Lung (tissue), 12 donors: Measurements from ENCODE around the gene GRAMD1A. TPM values are rescaled to one million over a fixed set of nuclear protein-coding genes. Genes with fewer than 3 reads are reported as not detected.

Source experiments
- ATAC-seq: fragments of 200-7000 bp; cut with Tn5 transposase; one replicate; pipeline ENCODE4 v1.9.1; 2020; ENCODE audit warnings: moderate number of reproducible peaks; ENCODE audit not compliant: insufficient read depth, low FRiP score
- DNase-seq, 3 donors: peaks; one replicate each; pipeline ENCODE4 v3.0.0-alpha.2; 2013 to 2017
- H3K27ac ChIP-seq, 2 donors: one replicate each; pipeline ENCODE4 v1.5.1; 2013; ENCODE audit warnings: mild to moderate bottlenecking in 2 of 2, moderate library complexity in 2 of 2, control low read depth in 1 of 2, inconsistent platforms in 1 of 2, low read depth in 1 of 2, low read length in 1 of 2
- H3K27me3 ChIP-seq, 3 donors: one replicate each; pipeline ENCODE4 v1.5.1; 2013; ENCODE audit warnings: low read length in 2 of 3; ENCODE audit not compliant: control insufficient read depth in 3 of 3, insufficient read depth in 3 of 3
- H3K36me3 ChIP-seq, 4 donors: one replicate each; pipeline ENCODE4 v1.5.1; 2013; ENCODE audit warnings: low read length in 4 of 4, mild to moderate bottlenecking in 1 of 4, moderate library complexity in 1 of 4; ENCODE audit not compliant: control insufficient read depth in 4 of 4, insufficient read depth in 4 of 4
- H3K4me1 ChIP-seq, 5 donors: one replicate each; pipeline ENCODE4 v1.5.1; 2013; ENCODE audit warnings: low read length in 5 of 5, mild to moderate bottlenecking in 2 of 5, moderate library complexity in 1 of 5; ENCODE audit not compliant: control insufficient read depth in 5 of 5, insufficient read depth in 5 of 5
- H3K4me3 ChIP-seq: one replicate; pipeline ENCODE4 v1.5.1; 2013; ENCODE audit warnings: mild to moderate bottlenecking, control low read depth, moderate library complexity
- H3K9ac ChIP-seq, 2 donors: one replicate each; pipeline ENCODE4 v1.5.1; 2013; ENCODE audit warnings: low read length in 2 of 2, control low read depth in 1 of 2; ENCODE audit not compliant: insufficient read depth in 1 of 2
- H3K9me3 ChIP-seq, 4 donors: one replicate each; pipeline ENCODE4 v1.5.1; 2013; ENCODE audit warnings: low read length in 3 of 4, mild to moderate bottlenecking in 1 of 4, moderate library complexity in 1 of 4; ENCODE audit not compliant: control insufficient read depth in 4 of 4, insufficient read depth in 3 of 4
- WGBS, 2 donors: extraction: QIAGEN DNeasy Blood & Tissue Kit; methylation state at CpG; one replicate each; pipeline ENCODE4 v1.1.7; 2013; 5-methylcytosine and 5-hydroxymethylcytosine counted together
- polyA plus RNA-seq, 2 donors: library from polyadenylated mRNA; stranded (reverse); fragments of 200-250 nt; gene quantifications; one replicate each; pipeline ENCODE4 v1.2.1, GENCODE V29; 2013
- total RNA-seq, 2 donors: library from RNA; depleted of rRNA in 1 of 2; stranded (reverse); fragments of >200 nt in 1 of 2; gene quantifications; one replicate each; pipeline ENCODE4 v1.2.1, GENCODE V29; 2014 to 2021
- TF ChIP-seq, protein P1 (sequence below): IDR thresholded peaks from 2 replicates; pipeline ENCODE4 v1.5.1; 2012; ENCODE audit warnings: mild to moderate bottlenecking; ENCODE audit errors: control extremely low read depth, extremely low read depth
- donor health status: control.
- donor health status: control.
- donor health status: Bipolar disorder and iron deficiency.
- donor health status: healthy.
- donor health status: DM: yes; HTN: yes; CAD: no.

Gene GRAMD1A
- total and polyA plus RNA-seq, 4 donors = 92.2 to 217 (median 133) TPM

DNA sequence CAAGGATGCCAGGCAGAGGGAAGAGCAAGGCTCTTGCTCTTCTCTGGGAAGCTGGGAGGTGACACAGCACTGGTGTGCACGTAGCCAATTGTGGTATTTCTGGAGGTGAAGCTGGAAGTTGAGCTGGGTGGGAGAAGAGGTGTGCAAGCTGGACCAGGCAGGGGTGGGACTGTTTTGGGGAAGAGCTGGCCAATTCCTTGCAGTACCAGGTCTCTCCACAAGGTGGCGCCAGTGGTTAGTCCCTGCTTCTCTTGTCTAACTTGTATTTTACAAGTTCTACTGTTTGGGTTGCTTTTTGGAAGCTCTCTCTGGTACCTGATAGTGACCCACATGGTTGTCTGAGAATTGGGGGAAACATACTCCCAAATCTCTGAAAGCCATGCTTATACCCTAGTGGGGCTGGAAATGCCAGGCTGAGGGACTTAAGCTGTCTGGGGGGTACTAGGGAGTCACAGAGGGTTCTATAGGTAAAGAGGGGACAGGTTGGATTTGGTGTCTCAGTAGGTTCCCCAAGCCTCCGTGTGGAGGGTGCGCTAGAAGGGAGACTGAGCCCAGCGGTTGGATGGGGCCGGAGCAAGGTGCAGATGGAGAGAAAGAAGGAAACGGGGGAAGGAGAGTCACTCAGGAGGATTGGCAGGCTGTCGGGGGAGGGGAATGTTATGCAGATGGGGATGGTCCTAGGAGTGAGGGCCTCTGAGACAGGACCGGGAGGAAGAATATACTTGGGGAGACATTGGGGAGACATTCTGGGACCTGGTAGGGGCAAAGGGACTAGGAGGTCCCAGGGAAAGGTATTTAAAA, 44.4 kb downstream of the GRAMD1A start:
- H3K4me1 ChIP-seq = peaks cover 3 to 19% (median 16%) of the 10 kb centered on the region in 5 donors
- no peaks in the 10 kb centered on the region for H3K9me3 ChIP-seq
- H3K27me3 ChIP-seq = no peaks in the 10 kb centered on the region
- WGBS, 2 donors = 65 to 71% methylated on average over 9 of the region's 9 CpGs
- no peak overlapping the region for H3K9ac ChIP-seq
- ATAC-seq (no peak), DNase-seq (peak; percentile 45 to 50 (median 46))
- TF ChIP-seq, protein P1, sequence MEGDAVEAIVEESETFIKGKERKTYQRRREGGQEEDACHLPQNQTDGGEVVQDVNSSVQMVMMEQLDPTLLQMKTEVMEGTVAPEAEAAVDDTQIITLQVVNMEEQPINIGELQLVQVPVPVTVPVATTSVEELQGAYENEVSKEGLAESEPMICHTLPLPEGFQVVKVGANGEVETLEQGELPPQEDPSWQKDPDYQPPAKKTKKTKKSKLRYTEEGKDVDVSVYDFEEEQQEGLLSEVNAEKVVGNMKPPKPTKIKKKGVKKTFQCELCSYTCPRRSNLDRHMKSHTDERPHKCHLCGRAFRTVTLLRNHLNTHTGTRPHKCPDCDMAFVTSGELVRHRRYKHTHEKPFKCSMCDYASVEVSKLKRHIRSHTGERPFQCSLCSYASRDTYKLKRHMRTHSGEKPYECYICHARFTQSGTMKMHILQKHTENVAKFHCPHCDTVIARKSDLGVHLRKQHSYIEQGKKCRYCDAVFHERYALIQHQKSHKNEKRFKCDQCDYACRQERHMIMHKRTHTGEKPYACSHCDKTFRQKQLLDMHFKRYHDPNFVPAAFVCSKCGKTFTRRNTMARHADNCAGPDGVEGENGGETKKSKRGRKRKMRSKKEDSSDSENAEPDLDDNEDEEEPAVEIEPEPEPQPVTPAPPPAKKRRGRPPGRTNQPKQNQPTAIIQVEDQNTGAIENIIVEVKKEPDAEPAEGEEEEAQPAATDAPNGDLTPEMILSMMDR = peak; percentile 83
- H3K4me3 ChIP-seq = no peak overlapping the region
- H3K27ac ChIP-seq = no peak overlapping the region
- no peaks in the 10 kb centered on the region for H3K36me3 ChIP-seq

DNA sequence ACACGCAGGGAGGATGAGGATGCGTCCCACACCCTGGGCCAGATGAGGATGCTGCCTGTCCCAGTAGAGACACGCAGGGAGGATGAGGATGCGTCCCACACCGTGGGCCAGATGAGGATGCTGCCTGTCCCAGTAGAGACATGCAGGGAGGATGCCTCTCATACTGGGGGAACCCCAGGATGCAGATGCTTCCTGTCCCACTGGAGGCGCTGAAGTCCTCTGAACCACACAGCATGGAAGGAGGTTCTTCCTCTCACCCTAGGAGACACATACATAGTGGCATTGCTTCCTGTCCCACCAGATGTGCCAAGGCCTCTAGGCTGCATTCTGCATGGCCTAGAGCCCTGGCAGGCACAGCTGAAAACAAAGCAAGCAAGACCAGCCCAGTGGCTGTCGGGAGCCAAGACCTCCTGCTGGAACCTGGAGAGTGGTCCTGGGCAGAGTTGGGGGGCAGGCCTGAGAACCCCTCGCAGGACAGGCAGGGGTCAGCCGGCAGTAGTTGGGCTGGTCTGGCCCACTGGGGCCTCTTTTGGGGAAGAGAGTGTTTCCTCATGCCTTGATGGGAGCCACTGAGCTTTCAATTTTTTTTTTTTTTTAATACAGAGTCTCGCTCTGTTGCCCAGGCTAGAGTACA, 45.7 kb downstream of the GRAMD1A start:
- Histone ChIP-seq H3K36me3 (no peaks in the 10 kb centered on the region), H3K9me3 (no peaks in the 10 kb centered on the region), H3K27ac (no peak overlapping the region), H3K4me3 (no peak overlapping the region), H3K9ac (no peak overlapping the region), H3K27me3 (no peaks in the 10 kb centered on the region), H3K4me1 (peaks cover 0 to 9% (median 6%) of the 10 kb centered on the region in 5 donors)
- DNase-seq (peak; percentile 31 to 61 (median 57)), ATAC-seq (no peak)
- 24 to 41% methylated on average over 10 of the region's 10 CpGs for WGBS, 2 donors
- TF ChIP-seq, protein P1 = no peak

DNA sequence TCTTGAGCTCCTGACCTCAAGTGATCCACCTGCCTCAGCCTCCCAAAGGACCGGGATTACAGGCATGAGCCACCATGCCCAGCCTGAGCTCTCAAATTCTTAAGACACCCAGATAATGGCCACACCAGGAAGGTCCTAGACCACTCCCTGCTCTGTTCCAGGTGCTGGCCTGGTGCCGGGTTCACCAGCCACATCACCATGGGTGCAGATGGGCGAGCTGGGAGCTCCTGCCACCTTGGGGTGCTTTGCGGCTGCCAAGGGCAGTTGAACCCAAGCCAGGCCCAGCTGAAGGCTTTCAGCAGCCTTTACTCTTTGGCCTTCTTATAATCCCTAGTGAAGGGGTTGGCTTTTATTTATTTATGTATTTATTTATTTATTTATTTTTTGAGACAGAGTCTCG, 46.3 kb downstream of the GRAMD1A start:
- TF ChIP-seq, protein P1 = no peak
- DNase-seq (no peak), ATAC-seq (no peak)
- Histone ChIP-seq H3K4me3 (no peak overlapping the region), H3K9ac (no peak overlapping the region), H3K27ac (no peak overlapping the region), H3K36me3 (no peaks in the 10 kb centered on the region), H3K4me1 (peaks cover 0 to 6% (median under 1%) of the 10 kb centered on the region in 5 donors), H3K9me3 (no peaks in the 10 kb centered on the region), H3K27me3 (no peaks in the 10 kb centered on the region)
- WGBS, 2 donors = 92 to 97% methylated on average over 5 of the region's 5 CpGs
